Measurements from ENCODE around the gene EEF1AKMT3.
A peak's percentile ranks its signal among the peaks of the same experiment; 100 is the strongest.

EEF1AKMT3 gene

GRCh38 chr12:57783861-57784260 is 11.4 kb downstream of the EEF1AKMT3 start:
- DNase-seq (ENCODE audit: low read depth) = no peak

GRCh38 chr12:57793920-57794319 is 21.5 kb downstream of the EEF1AKMT3 start:
- DNase-seq (ENCODE audit: low read depth) = peak; percentile 72

- DNase-seq (ENCODE audit: low read depth) = no peak
These were observed 22.9 kb downstream of the EEF1AKMT3 start for GRCh38 chr12:57795354-57795753.

GRCh38 chr12:57796996-57797395 is 24.6 kb downstream of the EEF1AKMT3 start:
- no peak for DNase-seq (ENCODE audit: low read depth)

GRCh38 chr12:57797933-57798332 is 25.5 kb downstream of the EEF1AKMT3 start:
- DNase-seq (ENCODE audit: low read depth) = no peak

GRCh38 chr12:57800965-57801364 is 28.6 kb downstream of the EEF1AKMT3 start:
- DNase-seq (ENCODE audit: low read depth) = no peak

GRCh38 chr12:57802607-57803006 is 30.2 kb downstream of the EEF1AKMT3 start:
- no peak for DNase-seq (ENCODE audit: low read depth)

- no peak for DNase-seq (ENCODE audit: low read depth)
These were observed 31.0 kb downstream of the EEF1AKMT3 start for GRCh38 chr12:57803319-57803893.

- no peak for DNase-seq (ENCODE audit: low read depth)
These were observed 34.3 kb downstream of the EEF1AKMT3 start for GRCh38 chr12:57806677-57807076.

GRCh38 chr12:57807285-57807684 is 34.9 kb downstream of the EEF1AKMT3 start:
- no peak for DNase-seq (ENCODE audit: low read depth)

- no peak for DNase-seq (ENCODE audit: low read depth)
These were observed 35.9 kb downstream of the EEF1AKMT3 start for GRCh38 chr12:57808351-57808750.

- no peak for DNase-seq (ENCODE audit: low read depth)
These were observed 37.0 kb downstream of the EEF1AKMT3 start for GRCh38 chr12:57809425-57809824.

GRCh38 chr12:57810450-57810849 is 38.0 kb downstream of the EEF1AKMT3 start:
- no peak for DNase-seq (ENCODE audit: low read depth)

- DNase-seq (ENCODE audit: low read depth) = no peak
These were observed 38.8 kb downstream of the EEF1AKMT3 start for GRCh38 chr12:57811028-57811755.

- DNase-seq (ENCODE audit: low read depth) = no peak
These were observed 40.9 kb downstream of the EEF1AKMT3 start for GRCh38 chr12:57813111-57813970.

- DNase-seq (ENCODE audit: low read depth) = no peak
These were observed 41.8 kb downstream of the EEF1AKMT3 start for GRCh38 chr12:57813971-57814772.

GRCh38 chr12:57815177-57816000 is 43.0 kb downstream of the EEF1AKMT3 start:
- no peak for DNase-seq (ENCODE audit: low read depth)

GRCh38 chr12:57816001-57816854 is 43.8 kb downstream of the EEF1AKMT3 start:
- no peak for DNase-seq (ENCODE audit: low read depth)

GRCh38 chr12:57816855-57817151 is 44.4 kb downstream of the EEF1AKMT3 start:
- no peak for DNase-seq (ENCODE audit: low read depth)

- DNase-seq (ENCODE audit: low read depth) = no peak
These were observed 45.0 kb downstream of the EEF1AKMT3 start for GRCh38 chr12:57817261-57817989.
